Esophagus squamous epithelium (tissue), 4 donors: ENCODE measurements around the gene WNT2B.

Experiments used
- CTCF ChIP-seq, 6 experiments: fragments of 450-650 bp in 4 of 6; fragments of 200-600 bp in 2 of 6; sonication (generic) in 2 of 6; IDR thresholded peaks; one replicate each; pipeline ENCODE4 v1.5.1; 2016 to 2019; ENCODE audit warnings: antibody characterized with exemption in 6 of 6, mild to moderate bottlenecking in 4 of 6, moderate library complexity in 4 of 6
- POLR2A ChIP-seq, 4 donors: fragments of 450-650 bp; IDR thresholded peaks; one replicate each; pipeline ENCODE4 v1.6.1; 2017; ENCODE audit warnings: antibody characterized with exemption in 4 of 4, mild to moderate bottlenecking in 4 of 4, moderate library complexity in 3 of 4

- TF ChIP-seq CTCF (IDR thresholded peaks at IDR 0.05) (no peak), POLR2A (IDR thresholded peaks at IDR 0.05) (no peak)
Observed at GRCh38 chr1:112465122-112465521, 43.6 kb upstream of the WNT2B start.
